Duodenal mucosa (tissue), 2 donors: ENCODE data around the gene ACO1.

Experiments used
- H3K27ac ChIP-seq: one replicate; pipeline ENCODE4 v1.7.0; 2013; ENCODE audit warnings: low read depth, low read length
- H3K27me3 ChIP-seq, 2 donors: one replicate each; pipeline ENCODE4 v1.7.0; 2013; ENCODE audit warnings: low read length in 2 of 2, control low read depth in 1 of 2; ENCODE audit not compliant: insufficient read depth in 2 of 2, control insufficient read depth in 1 of 2
- H3K36me3 ChIP-seq, 2 donors: one replicate each; pipeline ENCODE4 v1.7.0; 2013; ENCODE audit warnings: low read length in 2 of 2, control low read depth in 1 of 2; ENCODE audit not compliant: insufficient read depth in 2 of 2, control insufficient read depth in 1 of 2
- H3K4me1 ChIP-seq, 2 donors: one replicate each; pipeline ENCODE4 v1.7.0; 2013; ENCODE audit warnings: low read length in 2 of 2, control low read depth in 1 of 2; ENCODE audit not compliant: insufficient read depth in 2 of 2, control insufficient read depth in 1 of 2
- H3K4me3 ChIP-seq, 2 donors: one replicate each; pipeline ENCODE4 v1.7.0; 2013; ENCODE audit warnings: low read length in 2 of 2, low read depth in 1 of 2
- H3K9ac ChIP-seq, 2 donors: one replicate each; pipeline ENCODE4 v1.7.0; 2013; ENCODE audit warnings: low read length in 2 of 2, low read depth in 1 of 2
- H3K9me3 ChIP-seq, 2 donors: one replicate each; pipeline ENCODE4 v1.7.0; 2013; ENCODE audit warnings: low read length in 2 of 2, control low read depth in 1 of 2; ENCODE audit not compliant: control insufficient read depth in 1 of 2

ACO1 gene

GRCh38 chr9:32503008-32503407, 118.6 kb downstream of the ACO1 start:
- Histone ChIP-seq H3K4me3 (no peak overlapping the region), H3K27me3 (no peaks in the 10 kb centered on the region), H3K36me3 (peaks cover 6 to 19% of the 10 kb centered on the region in 2 donors), H3K9ac (no peak overlapping the region), H3K9me3 (no peaks in the 10 kb centered on the region), H3K27ac (no peak overlapping the region), H3K4me1 (no peaks in the 10 kb centered on the region)
